Measurements from ENCODE around the gene EFHD2. TPM values are rescaled to one million over a fixed set of nuclear protein-coding genes. Genes with fewer than 3 reads are reported as not detected.
A peak's percentile ranks its signal among the peaks of the same experiment; 100 is the strongest.
"Not testable (repeated sequence)": the region's sequence is repeated elsewhere in the genome, so short reads cannot be mapped to it uniquely, and the experiment has no call there.

Gene EFHD2
- polyA plus RNA-seq, 3 donors: 9.6 to 19.8 (median 14.5) TPM

DNA sequence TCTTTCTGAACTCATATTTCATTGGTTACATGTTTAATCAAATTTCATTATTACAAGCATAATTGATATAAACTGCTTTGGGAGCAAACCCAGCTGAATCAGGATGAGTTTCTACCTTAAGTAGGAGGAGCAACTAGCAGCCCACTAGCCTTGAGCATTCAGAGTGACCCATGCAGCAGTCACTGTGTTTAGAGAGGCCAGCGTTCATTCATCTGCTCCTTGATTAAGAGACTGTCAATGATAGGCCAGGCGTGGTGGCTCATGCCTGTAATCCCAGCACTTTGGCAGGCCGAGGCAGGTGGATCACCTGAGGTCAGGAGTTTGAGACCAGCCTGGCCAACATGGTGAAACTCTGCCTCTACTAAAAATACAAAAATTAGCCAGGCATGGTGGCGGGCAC is 48.7 kb downstream of the EFHD2 start:
- DNase-seq (ENCODE audit: extremely low read depth in 1 of 11, low read depth in 9 of 11, low spot score in 4 of 11): not testable (repeated sequence)

DNA sequence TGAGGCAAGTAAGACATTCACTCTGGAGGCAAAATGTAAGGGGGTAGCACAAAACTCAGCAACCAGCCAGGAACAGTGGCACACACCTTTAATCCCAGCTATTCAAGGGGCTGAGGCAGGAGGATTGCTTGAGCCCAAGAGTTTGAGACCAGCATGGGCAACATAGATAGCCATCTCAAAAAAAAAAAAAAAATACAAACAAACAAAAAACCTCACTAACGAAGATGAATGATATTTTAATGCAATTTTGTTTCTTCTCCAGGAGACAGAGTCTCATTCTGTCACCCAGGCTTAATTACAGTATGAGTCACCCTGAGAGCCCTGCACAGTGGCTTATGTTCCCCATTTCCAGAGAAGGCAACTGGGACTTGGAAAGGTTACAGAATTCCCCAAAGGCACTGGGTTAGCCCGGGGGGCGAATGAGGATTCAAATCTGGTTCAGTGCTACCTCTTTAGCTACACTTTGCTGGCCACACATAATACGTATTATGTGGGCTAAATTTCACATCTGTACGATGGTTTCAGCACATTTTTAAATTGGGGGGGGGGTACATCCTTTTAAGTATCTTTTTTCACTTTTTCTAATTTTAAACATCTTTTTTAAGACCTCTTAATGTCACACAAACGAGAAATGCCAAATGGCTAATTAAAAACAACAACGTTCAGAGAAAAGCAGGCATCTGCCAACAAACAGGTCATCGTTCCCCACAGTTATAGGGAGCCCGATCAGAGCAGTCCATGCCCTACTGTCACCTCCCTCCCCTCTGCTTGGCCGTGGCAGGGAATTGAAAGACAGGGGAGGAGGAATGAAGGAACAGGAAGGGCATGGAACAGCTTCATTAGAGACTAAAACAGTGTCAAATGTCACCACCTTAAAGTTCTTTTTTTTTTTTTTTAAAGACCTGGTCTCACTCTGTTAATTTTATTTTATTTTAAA is 50.4 kb downstream of the EFHD2 start:
- no peak for DNase-seq (ENCODE audit: extremely low read depth in 1 of 11, low read depth in 9 of 11, low spot score in 4 of 11)

DNA sequence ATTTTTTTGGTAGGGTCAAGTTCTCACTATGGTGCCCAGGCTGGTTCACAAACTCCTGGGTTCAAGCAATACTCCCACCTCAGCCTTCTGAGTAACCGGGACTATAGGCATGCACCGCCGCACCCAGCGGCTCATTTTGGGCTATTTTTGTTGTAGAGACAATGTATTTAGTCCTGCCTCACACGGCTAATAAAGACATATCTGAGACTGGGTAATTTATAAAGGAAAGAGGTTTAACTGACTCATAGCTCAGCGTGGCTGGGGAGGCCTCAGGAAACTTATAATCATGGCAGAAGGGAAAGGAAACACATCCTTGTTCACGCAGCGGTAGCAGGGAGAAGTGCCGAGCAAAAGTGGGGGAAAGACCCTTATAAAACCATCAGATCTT is 51.0 kb downstream of the EFHD2 start:
- DNase-seq (ENCODE audit: extremely low read depth in 1 of 11, low read depth in 9 of 11, low spot score in 4 of 11): no peak

GRCh38 chr1:15463064-15463800 is 53.5 kb downstream of the EFHD2 start:
- DNase-seq (ENCODE audit: extremely low read depth in 1 of 11, low read depth in 9 of 11, low spot score in 4 of 11): peak in 4 of 11 donors; percentile 22 to 28 (median 24)

- DNase-seq (ENCODE audit: extremely low read depth in 1 of 11, low read depth in 9 of 11, low spot score in 4 of 11): not testable (repeated sequence)
Measured at GRCh38 chr1:15463926-15464322, 54.2 kb downstream of the EFHD2 start.

DNA sequence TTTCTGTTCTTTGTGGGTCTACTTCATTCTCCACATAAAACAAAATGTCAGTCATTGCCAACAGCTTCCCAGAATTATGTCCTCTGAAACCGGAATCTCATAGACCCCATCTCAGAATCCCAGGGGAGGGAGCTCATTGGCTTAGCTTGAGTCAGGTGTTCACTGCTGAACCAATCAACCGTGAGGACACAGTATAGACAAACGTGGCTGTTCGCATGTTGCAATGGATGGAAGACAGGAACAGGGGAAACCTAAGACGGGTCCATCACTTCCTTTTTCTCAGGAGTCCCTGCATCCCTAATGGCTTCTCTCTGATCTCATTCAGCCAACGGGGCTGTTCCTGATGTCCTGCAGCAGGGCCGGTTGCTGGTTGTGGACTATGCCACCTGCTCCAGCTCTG is 56.0 kb downstream of the EFHD2 start:
- DNase-seq (ENCODE audit: extremely low read depth in 1 of 11, low read depth in 9 of 11, low spot score in 4 of 11): no peak

GRCh38 chr1:15466955-15467625 is 57.4 kb downstream of the EFHD2 start:
- not testable (repeated sequence) for DNase-seq (ENCODE audit: extremely low read depth in 1 of 11, low read depth in 9 of 11, low spot score in 4 of 11)

DNA sequence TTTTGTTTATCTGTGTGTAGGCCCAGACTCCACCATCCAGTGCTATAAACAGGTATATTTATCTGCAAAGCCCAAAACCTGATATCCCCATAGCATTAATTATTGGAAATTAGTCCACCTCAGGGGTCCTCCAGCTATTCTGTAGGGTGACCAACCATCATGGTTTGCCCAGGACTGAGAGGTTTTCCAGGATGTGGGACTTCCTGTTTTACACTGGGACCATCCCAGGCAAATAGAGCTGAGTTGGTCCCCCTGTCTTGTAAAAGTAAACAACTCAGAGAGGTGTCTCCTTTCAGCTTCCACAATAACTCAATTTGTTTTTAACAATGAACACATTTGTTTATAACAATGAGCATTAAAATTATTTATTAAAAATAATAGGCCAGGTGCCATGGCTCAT is 58.5 kb downstream of the EFHD2 start:
- DNase-seq (ENCODE audit: extremely low read depth in 1 of 11, low read depth in 9 of 11, low spot score in 4 of 11): no peak

GRCh38 chr1:15469361-15469760 is 59.7 kb downstream of the EFHD2 start:
- no peak for DNase-seq (ENCODE audit: extremely low read depth in 1 of 11, low read depth in 9 of 11, low spot score in 4 of 11)

- not testable (repeated sequence) for DNase-seq (ENCODE audit: extremely low read depth in 1 of 11, low read depth in 9 of 11, low spot score in 4 of 11)
Measured at GRCh38 chr1:15469821-15470448, 60.2 kb downstream of the EFHD2 start.

- DNase-seq (ENCODE audit: extremely low read depth in 1 of 11, low read depth in 9 of 11, low spot score in 4 of 11): not testable (repeated sequence)
Measured at GRCh38 chr1:15471067-15471466, 61.4 kb downstream of the EFHD2 start.

GRCh38 chr1:15471723-15472122 is 62.0 kb downstream of the EFHD2 start:
- DNase-seq (ENCODE audit: extremely low read depth in 1 of 11, low read depth in 9 of 11, low spot score in 4 of 11): not testable (repeated sequence)

DNA sequence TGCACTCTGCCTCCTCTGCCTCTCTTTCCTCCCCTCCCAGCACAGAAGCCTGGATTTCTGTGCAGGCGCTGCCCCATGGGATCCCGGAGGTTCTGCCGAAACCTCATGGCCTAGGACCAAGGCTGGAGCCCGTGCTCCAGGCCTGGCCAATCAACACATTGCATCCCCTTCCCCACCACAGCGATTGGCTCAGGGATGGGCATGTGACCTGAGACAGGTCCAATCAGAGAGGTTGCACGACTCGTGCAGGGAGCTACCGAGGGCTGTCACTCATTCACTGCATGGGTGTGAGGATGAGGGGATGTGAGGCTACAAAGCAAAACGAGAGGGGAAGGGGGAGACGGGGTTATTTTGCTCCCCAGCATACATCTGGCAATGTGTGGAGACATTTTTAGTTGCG is 62.9 kb downstream of the EFHD2 start:
- DNase-seq (ENCODE audit: extremely low read depth in 1 of 11, low read depth in 9 of 11, low spot score in 4 of 11): no peak

- no peak for DNase-seq (ENCODE audit: extremely low read depth in 1 of 11, low read depth in 9 of 11, low spot score in 4 of 11)
Measured at GRCh38 chr1:15475752-15476314, 66.1 kb downstream of the EFHD2 start, which contains the start of gene CELA2B. Gene CELA2B (plus strand): TSS chr1:15476104. CDS start chr1:15476126, 22 bp downstream.

- DNase-seq (ENCODE audit: extremely low read depth in 1 of 11, low read depth in 9 of 11, low spot score in 4 of 11): no peak
Measured at GRCh38 chr1:15476927-15477326, 67.2 kb downstream of the EFHD2 start.

DNA sequence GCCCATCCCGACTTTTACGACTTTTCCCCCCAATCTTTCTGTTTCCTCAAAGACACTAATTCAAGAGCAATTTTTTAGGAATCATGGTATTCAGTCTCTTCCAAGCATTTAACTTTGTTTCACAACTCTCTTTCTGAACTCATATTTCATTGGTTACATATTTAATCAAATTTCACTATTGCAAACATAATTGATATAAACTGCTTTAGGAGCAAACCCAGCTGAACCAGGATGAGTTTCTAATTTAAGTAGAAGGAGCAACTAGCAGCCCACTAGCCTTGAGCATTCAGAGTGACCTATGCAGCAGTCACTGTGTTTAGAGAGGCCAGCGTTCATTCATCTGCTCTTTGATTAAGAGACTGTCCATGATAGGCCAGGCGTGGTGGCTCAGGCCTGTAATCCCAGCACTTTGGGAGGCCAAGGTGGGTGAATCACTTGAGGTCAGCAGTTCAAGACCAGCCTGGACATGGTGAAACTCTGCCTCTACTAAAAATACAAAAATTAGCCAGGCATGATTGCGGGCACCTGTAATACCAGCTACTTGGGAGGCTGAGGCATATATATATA is 68.0 kb downstream of the EFHD2 start:
- no peak for DNase-seq (ENCODE audit: extremely low read depth in 1 of 11, low read depth in 9 of 11, low spot score in 4 of 11)
